Central memory CD8-positive, alpha-beta T cell (primary cell): ENCODE measurements around the gene ACADS.
A peak's percentile ranks its signal among the peaks of the same experiment; 100 is the strongest.

ENCODE experiments used
- ATAC-seq: fragments of 150-1000 bp; cut with Tn5 transposase; replicated peaks from 2 replicates; pipeline ENCODE4 v1.10.0; 2022; ENCODE audit warnings: mild to moderate bottlenecking, moderate FRiP score, moderate number of reproducible peaks; ENCODE audit not compliant: poor library complexity, severe bottlenecking; ENCODE audit errors: extremely low read depth
- DNase-seq, 2 donors: peaks; one replicate each; pipeline ENCODE4 v3.0.0; 2021; ENCODE audit warnings: low spot score in 2 of 2
- H3K27ac Mint-ChIP-seq: one replicate; pipeline ENCODE4 v1.8.0; 2022; ENCODE audit warnings: low read depth, mild to moderate bottlenecking, moderate library complexity, mixed read lengths
- H3K27me3 Mint-ChIP-seq: one replicate; pipeline ENCODE4 v1.8.0; 2022; ENCODE audit warnings: mixed read lengths
- H3K36me3 Mint-ChIP-seq: one replicate; pipeline ENCODE4 v1.8.0; 2022; ENCODE audit warnings: mild to moderate bottlenecking, moderate library complexity, mixed read lengths; ENCODE audit not compliant: insufficient read depth
- H3K4me1 Mint-ChIP-seq: one replicate; pipeline ENCODE4 v1.8.0; 2022; ENCODE audit warnings: mixed read lengths
- H3K4me3 Mint-ChIP-seq: one replicate; pipeline ENCODE4 v1.8.0; 2022; ENCODE audit warnings: mild to moderate bottlenecking, moderate library complexity, mixed read lengths
- H3K9me3 Mint-ChIP-seq: one replicate; pipeline ENCODE4 v1.8.0; 2022; ENCODE audit warnings: mixed read lengths

The ACADS gene

GRCh38 chr12:120767071-120768024 lies 41.7 kb downstream of the ACADS start:
- peaks cover 18% of the 10 kb centered on the region for H3K4me1 Mint-ChIP-seq
- H3K36me3 Mint-ChIP-seq, result peaks cover 48% of the 10 kb centered on the region
- H3K27ac Mint-ChIP-seq, result no peak overlapping the region
- H3K27me3 Mint-ChIP-seq, result no peaks in the 10 kb centered on the region
- DNase-seq (no peak), ATAC-seq (no peak)
- no peaks in the 10 kb centered on the region for H3K9me3 Mint-ChIP-seq
- no peak overlapping the region for H3K4me3 Mint-ChIP-seq

GRCh38 chr12:120771097-120771496 lies 45.5 kb downstream of the ACADS start:
- no peak overlapping the region for H3K4me3 Mint-ChIP-seq
- no peaks in the 10 kb centered on the region for H3K27me3 Mint-ChIP-seq
- DNase-seq (no peak), ATAC-seq (no peak)
- peaks cover 37% of the 10 kb centered on the region for H3K4me1 Mint-ChIP-seq
- peaks cover 35% of the 10 kb centered on the region for H3K36me3 Mint-ChIP-seq
- H3K9me3 Mint-ChIP-seq, result no peaks in the 10 kb centered on the region
- H3K27ac Mint-ChIP-seq, result peak overlapping the region; percentile 81

GRCh38 chr12:120774169-120774916 lies 48.7 kb downstream of the ACADS start:
- Mint-ChIP-seq H3K36me3 (peaks cover 29% of the 10 kb centered on the region), H3K9me3 (no peaks in the 10 kb centered on the region), H3K4me3 (no peak overlapping the region), H3K27ac (peak overlapping the region; percentile 13), H3K4me1 (peaks cover 37% of the 10 kb centered on the region), H3K27me3 (no peaks in the 10 kb centered on the region)
- peak; percentile 32 for ATAC-seq
- DNase-seq, result no peak

- Mint-ChIP-seq H3K27me3 (no peaks in the 10 kb centered on the region), H3K4me1 (peaks cover 29% of the 10 kb centered on the region), H3K36me3 (peaks cover 24% of the 10 kb centered on the region), H3K27ac (no peak overlapping the region), H3K4me3 (no peak overlapping the region), H3K9me3 (no peaks in the 10 kb centered on the region)
- no peak for DNase-seq
- ATAC-seq, result no peak
Observed at GRCh38 chr12:120775862-120776552, 50.4 kb downstream of the ACADS start.

- Mint-ChIP-seq H3K9me3 (no peaks in the 10 kb centered on the region), H3K27me3 (no peaks in the 10 kb centered on the region), H3K36me3 (peaks cover 33% of the 10 kb centered on the region), H3K27ac (peak overlapping the region; percentile 78), H3K4me1 (peaks cover 30% of the 10 kb centered on the region), H3K4me3 (no peak overlapping the region)
- ATAC-seq (no peak), DNase-seq (no peak)
Observed at GRCh38 chr12:120783197-120783596, 57.6 kb downstream of the ACADS start.

GRCh38 chr12:120784804-120785203 lies 59.2 kb downstream of the ACADS start:
- peaks cover 33% of the 10 kb centered on the region for H3K36me3 Mint-ChIP-seq
- H3K27ac Mint-ChIP-seq, result no peak overlapping the region
- no peaks in the 10 kb centered on the region for H3K9me3 Mint-ChIP-seq
- peaks cover 38% of the 10 kb centered on the region for H3K4me1 Mint-ChIP-seq
- no peak for ATAC-seq
- no peak for DNase-seq
- no peaks in the 10 kb centered on the region for H3K27me3 Mint-ChIP-seq
- no peak overlapping the region for H3K4me3 Mint-ChIP-seq

- no peak for ATAC-seq
- H3K4me1 Mint-ChIP-seq, result peaks cover 33% of the 10 kb centered on the region
- no peaks in the 10 kb centered on the region for H3K27me3 Mint-ChIP-seq
- H3K36me3 Mint-ChIP-seq, result peaks cover 27% of the 10 kb centered on the region
- no peak overlapping the region for H3K4me3 Mint-ChIP-seq
- H3K9me3 Mint-ChIP-seq, result no peaks in the 10 kb centered on the region
- H3K27ac Mint-ChIP-seq, result no peak overlapping the region
- no peak for DNase-seq
Observed at GRCh38 chr12:120787889-120788288, 62.3 kb downstream of the ACADS start.
